ENCODE results near the gene SYNPO2.

GRCh38 chr4:119039779-119040178 lies 151.1 kb downstream of the SYNPO2 start:
- TF ChIP-seq CTCF (IDR thresholded peaks at IDR 0.05) (no peak), POLR2A (IDR thresholded peaks at IDR 0.05) (no peak)

All from testis (tissue), 2 donors.